ENCODE measurements around the gene ADORA3.
"Not testable (repeated sequence)": the region's sequence is repeated elsewhere in the genome, so short reads cannot be mapped to it uniquely, and the experiment has no call there.

ADORA3 gene

GRCh38 chr1:111503585-111504060 is at the start of gene ADORA3, which contains the start of gene TMIGD3:
ADORA3 (minus strand) TSS chr1:111503633; CDS start chr1:111503354, 279 bp downstream.
TMIGD3 (minus strand) TSS chr1:111503633; CDS start chr1:111503354, 279 bp downstream.
- no peak for DNase-seq

GRCh38 chr1:111553196-111553595 is 49.8 kb upstream of the ADORA3 start:
- DNase-seq: no peak

- no peak for DNase-seq
Observed at GRCh38 chr1:111552587-111552986, 49.2 kb upstream of the ADORA3 start.

DNA sequence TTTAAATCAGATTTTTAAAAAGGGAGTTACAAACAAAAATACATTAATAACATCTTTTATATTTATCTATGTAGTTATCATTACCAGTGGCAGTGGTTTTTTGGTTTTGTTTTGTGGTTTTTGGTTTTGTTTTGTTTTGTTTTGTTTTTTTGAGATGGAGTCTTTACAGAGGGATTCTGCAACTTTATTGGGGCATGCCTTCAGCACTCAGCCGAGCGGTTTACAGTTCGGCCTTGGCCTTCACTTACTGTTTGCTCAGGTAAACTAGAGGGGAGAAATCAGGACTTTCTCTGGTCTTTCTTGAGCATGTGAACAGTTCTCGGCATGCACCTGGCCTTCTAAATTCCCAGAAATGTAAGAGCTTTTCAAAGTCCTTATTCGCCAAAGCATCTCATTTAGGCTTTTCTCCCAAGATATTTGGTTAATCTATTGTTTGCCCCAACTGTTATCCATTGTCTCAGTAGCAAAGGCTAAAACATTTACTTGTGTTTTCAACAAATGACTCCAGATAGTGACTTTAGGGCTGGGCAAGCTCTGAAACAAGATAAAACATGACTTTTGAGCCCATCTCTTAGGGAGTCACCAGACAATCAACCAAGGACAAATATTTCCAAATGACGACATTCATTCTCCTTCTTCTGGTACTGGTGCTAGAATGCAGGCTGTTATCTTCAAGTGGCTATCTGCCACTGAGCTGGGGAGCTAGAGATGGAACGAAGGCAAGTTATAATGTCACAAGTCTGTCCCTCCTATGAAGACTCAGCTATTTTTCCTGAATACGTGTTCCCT is 48.4 kb upstream of the ADORA3 start:
- no peak for DNase-seq

DNA sequence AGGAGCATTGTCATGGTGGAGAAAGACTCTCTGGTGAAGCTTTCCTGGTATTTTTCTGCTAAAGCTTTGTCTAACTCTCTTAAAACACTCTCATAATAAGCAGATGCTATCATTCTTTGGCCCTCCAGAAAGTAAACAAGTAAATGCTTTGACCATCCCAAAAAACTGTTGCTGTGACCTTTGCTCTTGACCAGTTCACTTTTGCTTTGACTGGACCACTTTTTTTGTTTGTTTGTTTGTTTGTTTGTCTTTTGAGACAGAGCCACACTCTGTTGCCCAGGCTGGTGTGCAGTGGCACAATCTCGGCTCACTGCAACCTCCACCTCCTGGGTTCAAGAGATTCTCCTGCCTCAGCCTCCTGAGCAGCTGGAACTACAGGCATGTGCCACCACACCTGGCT is 44.4 kb upstream of the ADORA3 start:
- DNase-seq: not testable (repeated sequence)

DNA sequence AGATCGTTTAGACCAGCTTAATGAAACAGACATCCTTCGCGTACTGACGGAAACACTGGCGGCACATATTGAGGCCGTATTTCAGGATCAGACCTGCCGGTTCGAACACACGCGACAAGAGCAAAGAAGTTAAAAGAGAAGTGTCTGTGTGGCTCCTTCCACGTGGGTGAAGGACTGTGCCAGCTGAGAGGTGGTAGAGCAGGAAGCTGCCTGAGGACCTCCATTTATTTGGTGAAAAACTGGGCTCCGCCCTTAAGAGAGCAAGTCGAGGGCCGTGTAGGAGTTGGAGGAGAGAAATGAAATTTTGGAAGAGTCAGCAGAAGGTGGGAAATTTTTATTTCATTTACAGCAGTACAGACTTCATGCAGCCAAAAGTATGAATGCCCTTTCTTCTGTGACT is 38.8 kb upstream of the ADORA3 start:
- no peak for DNase-seq

- no peak for DNase-seq
Observed at GRCh38 chr1:111541721-111542120, 38.3 kb upstream of the ADORA3 start.

DNA sequence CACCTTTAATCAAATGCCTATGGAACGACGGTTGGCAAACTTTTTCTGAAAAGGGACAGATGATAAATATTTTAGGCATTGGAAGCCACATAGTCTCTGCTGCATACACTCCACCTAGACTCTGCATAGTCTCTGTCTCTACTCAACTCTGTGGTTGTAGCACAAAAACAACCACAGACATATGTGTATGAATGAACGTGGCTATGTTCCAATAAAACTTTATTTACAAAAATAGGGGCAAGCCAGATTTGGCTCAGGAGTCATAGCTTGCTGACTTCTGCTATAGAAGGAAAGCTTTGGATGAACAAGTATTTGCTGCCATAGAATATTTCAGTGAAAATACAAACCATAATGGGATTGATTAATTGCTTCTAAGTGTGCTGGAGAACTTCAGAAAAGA is 37.5 kb upstream of the ADORA3 start:
- no peak for DNase-seq

DNA sequence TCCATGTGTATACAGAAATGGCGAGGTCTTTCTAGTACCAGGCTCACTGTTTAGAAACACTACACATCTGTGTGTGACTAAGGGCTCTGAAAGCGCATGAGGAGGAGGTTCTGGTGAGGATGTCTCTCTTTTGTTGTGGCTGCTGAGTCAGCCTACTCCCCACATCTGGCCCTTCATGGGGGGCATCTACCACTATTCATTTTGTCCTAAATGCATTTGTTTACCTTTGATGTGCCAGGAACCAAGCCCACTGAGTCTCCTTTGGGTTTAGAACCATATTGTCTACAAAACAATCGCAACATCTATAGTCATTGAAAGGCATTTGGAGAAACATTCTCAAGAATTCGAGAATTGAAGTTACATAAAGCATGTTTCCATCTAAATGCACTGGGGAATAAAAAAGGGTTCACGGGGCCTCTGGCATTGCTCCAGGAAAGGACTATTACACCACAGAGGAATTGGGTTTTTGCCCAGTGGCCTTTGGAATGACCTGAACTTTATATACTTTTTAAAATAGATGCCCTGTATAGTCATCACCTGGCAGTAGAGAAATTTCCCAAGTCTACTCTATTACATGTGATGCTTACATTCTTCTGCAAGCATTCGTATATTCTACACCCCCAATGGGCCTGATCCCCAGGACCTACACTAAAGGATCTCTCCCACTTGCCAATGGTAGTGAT is 35.1 kb upstream of the ADORA3 start:
- DNase-seq: no peak

DNA sequence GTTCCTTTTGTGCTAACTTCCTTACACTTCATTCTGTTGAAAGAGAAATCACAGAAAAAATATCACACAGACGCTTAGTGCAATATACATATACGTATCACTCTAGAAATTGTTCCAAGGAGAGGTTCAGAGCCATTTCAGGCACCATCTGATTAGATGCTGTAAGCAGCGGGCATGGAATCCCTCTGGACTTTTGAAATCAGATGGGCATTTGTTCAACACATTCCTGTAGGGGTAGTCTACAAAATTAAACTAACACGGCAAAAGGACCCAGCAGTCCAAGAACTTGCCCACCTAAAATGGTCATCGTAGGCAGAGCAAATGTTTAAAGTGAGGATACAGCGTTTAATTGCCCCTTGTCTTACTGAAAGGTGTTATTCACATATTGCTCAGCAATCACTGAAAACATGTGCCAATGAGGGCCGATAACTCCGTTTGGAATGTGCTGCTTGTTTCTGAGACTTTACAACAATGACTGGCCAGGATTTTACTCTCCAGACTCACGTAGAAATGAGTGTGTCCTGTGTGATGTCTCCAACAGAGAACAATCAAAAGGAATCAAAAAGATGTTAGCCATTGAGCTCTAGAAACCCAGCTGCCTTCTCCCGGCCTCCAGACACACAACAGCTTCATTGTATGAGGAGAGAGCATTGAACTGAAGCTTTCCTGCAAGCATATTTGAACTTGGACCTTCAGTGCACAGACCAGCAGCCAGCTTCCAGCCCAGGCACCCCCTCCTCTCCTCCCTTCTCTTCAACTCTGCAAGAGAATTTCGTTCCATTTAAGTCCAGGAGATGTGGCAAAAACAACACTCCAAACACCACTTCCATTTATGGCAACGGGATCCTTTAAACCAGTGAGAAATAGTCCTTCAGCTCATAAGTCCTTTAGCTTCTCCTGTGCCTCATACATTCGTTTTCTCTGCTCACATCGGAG is 32.1 kb upstream of the ADORA3 start:
- no peak for DNase-seq

- DNase-seq: no peak
Observed at GRCh38 chr1:111520053-111520452, 16.6 kb upstream of the ADORA3 start.

- DNase-seq: no peak
Observed at GRCh38 chr1:111517469-111518225, 14.2 kb upstream of the ADORA3 start.

DNA sequence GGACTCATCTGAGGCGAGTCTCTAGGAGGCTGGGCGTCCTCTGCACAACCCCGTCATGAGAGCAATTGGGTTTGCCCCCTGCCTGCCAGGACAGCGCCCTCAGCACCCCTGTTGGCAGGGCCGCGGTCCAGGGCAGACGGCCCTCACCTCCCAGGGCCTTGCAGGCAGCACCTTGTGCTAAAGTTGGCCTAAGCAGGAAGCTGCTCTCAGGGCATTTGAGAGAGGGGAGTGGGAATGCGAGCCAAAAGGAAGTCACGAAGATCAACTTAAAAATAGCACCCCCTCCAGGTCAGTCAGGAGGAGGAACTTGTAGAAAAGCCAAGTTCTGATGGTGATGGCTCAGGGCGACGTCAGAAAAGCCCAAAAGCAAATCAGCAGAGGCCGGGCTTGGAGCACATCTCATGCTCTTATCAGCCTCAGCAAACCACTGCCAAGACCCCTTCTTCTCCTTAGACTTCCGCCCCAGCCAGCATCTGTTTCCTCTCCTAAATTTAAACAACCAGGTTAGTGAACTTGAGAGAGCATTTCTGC is 12.6 kb upstream of the ADORA3 start:
- no peak for DNase-seq

GRCh38 chr1:111515291-111516004 is 12.0 kb upstream of the ADORA3 start:
- DNase-seq: no peak

DNA sequence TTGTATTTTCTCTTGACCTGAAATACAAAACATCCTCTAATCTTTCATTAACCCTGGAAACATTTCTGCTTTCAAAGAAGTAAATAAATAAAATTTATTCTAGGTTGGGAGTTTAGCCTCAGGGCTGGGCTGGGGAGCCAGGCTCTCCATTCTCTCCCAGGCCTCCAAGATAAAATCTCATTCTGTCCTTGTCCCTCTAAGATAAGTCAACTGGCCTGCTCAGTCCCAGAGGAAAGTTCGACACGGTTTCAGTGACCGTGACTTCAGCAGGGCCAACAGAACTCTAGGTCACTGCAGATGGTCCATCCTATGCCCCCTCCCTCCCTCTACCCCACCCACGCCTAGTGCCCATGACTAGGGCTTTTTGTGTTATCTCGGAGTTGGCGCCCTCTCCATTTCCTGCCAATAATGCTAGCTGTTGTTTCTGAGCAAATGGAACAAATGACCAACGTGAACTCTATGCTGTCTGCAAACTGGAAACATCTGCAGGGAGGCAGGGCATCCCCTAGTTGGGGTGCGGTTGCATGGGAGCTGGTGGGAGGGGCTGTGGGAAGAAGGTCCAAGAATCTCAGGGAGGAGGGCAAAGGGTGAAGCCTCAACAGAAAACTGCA is 10.1 kb upstream of the ADORA3 start:
- no peak for DNase-seq

DNA sequence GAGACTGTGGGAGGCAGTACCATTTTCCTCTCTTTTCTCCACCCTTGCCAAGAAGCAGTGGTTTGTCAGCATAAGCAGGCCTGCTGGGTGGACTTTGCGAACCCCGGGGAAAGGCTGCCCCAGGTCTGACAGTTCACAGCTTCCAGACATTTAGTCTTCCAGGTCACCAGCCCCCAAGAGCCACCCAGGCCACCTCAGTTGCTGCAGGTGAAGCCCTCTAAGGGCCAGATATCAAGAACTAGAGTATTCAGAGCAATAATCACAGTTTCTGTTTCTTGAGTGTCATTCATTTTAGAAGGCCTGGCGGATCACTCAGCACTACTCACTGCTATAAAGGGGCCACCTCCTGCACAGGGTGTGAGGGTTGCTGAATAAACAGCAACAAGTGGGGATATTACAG is 9.5 kb upstream of the ADORA3 start:
- DNase-seq: no peak

DNA sequence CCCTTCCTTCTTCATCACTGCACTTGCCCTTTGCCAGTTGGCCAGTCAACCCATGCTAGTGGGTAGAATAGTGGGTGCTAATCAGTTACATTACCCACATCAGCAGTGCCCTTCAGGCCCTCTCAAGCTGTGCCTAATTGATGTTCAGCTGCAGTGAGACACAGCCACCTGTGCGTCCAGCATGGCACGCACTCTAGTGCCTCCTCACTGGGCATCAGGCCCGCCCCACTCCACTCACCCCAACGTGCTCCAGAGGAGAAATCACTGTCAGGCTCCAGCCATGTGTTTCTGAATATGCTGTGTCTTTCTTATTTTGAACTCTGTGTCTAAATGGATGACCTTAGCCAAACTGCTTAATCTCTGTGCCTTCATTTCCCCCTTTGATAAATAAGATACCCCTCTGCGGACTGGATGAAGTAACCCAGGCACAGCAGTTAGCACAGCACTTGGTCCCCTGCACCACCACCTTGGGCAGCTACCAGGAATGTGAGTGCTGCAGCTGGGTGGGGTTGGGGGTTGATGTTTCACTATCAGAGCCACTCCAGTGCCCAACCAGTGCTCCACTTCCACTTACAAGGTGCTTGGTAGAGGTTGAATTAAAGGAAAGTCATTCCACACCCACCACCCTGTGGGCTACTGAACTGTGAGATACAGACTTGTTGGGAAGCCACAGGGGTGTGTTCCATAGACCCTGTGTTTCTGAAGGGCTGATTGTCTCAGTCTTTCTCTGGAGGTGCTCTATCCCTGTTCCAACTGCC is 8.9 kb upstream of the ADORA3 start:
- DNase-seq: no peak

DNA sequence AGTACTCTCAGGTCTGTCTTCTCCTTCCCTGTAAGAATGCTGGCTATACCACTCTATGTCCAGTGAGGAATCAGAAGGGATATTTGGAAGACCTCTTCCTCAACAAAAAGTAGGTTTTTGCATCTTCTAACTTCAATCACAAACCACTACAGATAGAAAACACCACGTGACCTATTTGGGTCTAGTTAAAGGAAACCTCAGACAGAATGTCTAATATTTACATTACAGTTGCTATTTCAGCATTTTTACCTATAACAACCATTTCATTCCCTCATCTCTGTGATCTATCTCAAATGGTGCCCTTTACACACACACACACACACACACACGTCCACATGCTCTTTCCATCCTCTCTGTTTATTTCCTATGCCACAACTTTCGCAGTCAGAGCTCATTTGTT is 7.9 kb upstream of the ADORA3 start:
- no peak for DNase-seq

DNA sequence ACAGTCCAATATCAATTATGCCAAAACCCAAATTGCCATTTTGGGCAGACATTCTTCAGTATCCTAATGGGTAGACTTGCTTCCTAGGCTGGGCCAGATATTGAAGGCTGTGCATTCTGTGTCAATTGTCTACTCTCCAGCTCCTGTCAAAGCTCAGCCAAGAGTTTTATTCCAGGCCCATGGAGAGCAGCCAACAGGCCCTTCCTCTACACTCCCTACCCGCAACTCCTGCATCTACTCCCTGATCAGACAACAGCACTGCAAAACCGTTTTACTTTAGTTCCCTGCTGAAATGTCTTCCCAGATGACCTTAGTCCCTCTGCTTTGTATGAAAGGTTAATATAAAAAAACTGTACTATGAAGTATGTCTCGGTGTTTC is 6.6 kb upstream of the ADORA3 start:
- peak; percentile 65 for DNase-seq

Data from NCI-H446 treated with DMSO at 0.1 percent for 48 hours (cell line).